HepG2 (cell line): ENCODE measurements around the gene SLC15A3. TPM values are rescaled to one million over a fixed set of nuclear protein-coding genes. Genes with fewer than 3 reads are reported as not detected.

ENCODE experiments used
- ETV6 ChIP-seq: sonication (generic); formaldehyde crosslinking; conservative IDR thresholded peaks from 2 replicates; pipeline ENCODE4 v1.4.0; 2020; ENCODE audit warnings: missing genetic modification reagents
- FLYWCH1 ChIP-seq: sonication (generic); formaldehyde crosslinking; IDR thresholded peaks from 2 replicates; pipeline ENCODE4 v1.8.1; 2023; ENCODE audit warnings: mild to moderate bottlenecking, missing genetic modification reagents
- FOXK2 ChIP-seq: fragments of 450-650 bp; IDR thresholded peaks from 2 replicates; pipeline ENCODE4 v1.6.1; 2016
- FUBP1 ChIP-seq: sonication (generic); formaldehyde crosslinking; IDR thresholded peaks from 2 replicates; pipeline ENCODE4 v1.5.1; 2020; ENCODE audit warnings: missing genetic modification reagents, mild to moderate bottlenecking, borderline replicate concordance
- HNRNPLL ChIP-seq: fragments of 200-400 bp; formaldehyde crosslinking; IDR thresholded peaks from 2 replicates; pipeline ENCODE4 v1.6.1; 2017; ENCODE audit warnings: mild to moderate bottlenecking, low read depth, low read length; ENCODE audit not compliant: poor library complexity, severe bottlenecking
- IRF2 ChIP-seq: IDR thresholded peaks from 2 replicates; pipeline ENCODE4 v1.6.1; 2018; ENCODE audit warnings: missing genetic modification reagents, missing compliant biosample characterization
- MIER2 ChIP-seq: IDR thresholded peaks from 2 replicates; pipeline ENCODE4 v1.6.1; 2016; ENCODE audit warnings: missing biosample characterization, missing genetic modification reagents
- NCOA5 ChIP-seq: sonication (generic); formaldehyde crosslinking; IDR thresholded peaks from 2 replicates; pipeline ENCODE4 v1.4.0; 2020; ENCODE audit warnings: missing genetic modification reagents
- NFKBIZ ChIP-seq: IDR thresholded peaks from 2 replicates; pipeline ENCODE4 v1.6.1; 2018; ENCODE audit warnings: missing genetic modification reagents, missing compliant biosample characterization
- NR2F1 ChIP-seq, 2 experiments: fragments of 450-650 bp in 1 of 2; formaldehyde crosslinking in 1 of 2; IDR thresholded peaks; 2 replicates each; pipeline versions ENCODE4 v1.5.0 to v1.6.1; 2016 to 2020; ENCODE audit warnings: mild to moderate bottlenecking in 1 of 2, missing compliant biosample characterization in 1 of 2, missing genetic modification reagents in 1 of 2, moderate library complexity in 1 of 2
- PHF5A ChIP-seq: IDR thresholded peaks from one replicate; pipeline ENCODE4 v1.6.1; 2018; ENCODE audit warnings: low read depth, missing genetic modification reagents; ENCODE audit not compliant: unreplicated experiment
- RAD51 ChIP-seq: fragments of 450-650 bp; IDR thresholded peaks from 2 replicates; pipeline ENCODE4 v1.6.1; 2016; ENCODE audit warnings: borderline replicate concordance
- RCOR2 ChIP-seq: IDR thresholded peaks from 2 replicates; pipeline ENCODE4 v1.6.1; 2016; ENCODE audit warnings: missing biosample characterization, missing genetic modification reagents
- ZHX1 ChIP-seq: sonication (generic); formaldehyde crosslinking; IDR thresholded peaks from 2 replicates; pipeline ENCODE4 v1.8.1; 2022; ENCODE audit warnings: low read depth, mild to moderate bottlenecking, missing genetic modification reagents
- ZNF18 ChIP-seq: sonication (generic); formaldehyde crosslinking; IDR thresholded peaks from 2 replicates; pipeline ENCODE4 v1.8.0; 2022; ENCODE audit warnings: mild to moderate bottlenecking, missing genetic modification reagents; ENCODE audit not compliant: insufficient replicate concordance
- ZNF230 ChIP-seq: sonication (generic); formaldehyde crosslinking; IDR thresholded peaks from 2 replicates; pipeline ENCODE4 v1.4.0; 2020; ENCODE audit warnings: mild to moderate bottlenecking, missing genetic modification reagents
- ZNF281 ChIP-seq: sonication (generic); formaldehyde crosslinking; IDR thresholded peaks from 2 replicates; pipeline ENCODE4 v1.4.0; 2020; ENCODE audit warnings: missing genetic modification reagents, borderline replicate concordance
- ZNF562 ChIP-seq: sonication (generic); formaldehyde crosslinking; IDR thresholded peaks from 2 replicates; pipeline ENCODE4 v1.8.0; 2022; ENCODE audit warnings: missing genetic modification reagents, borderline replicate concordance
- ZNF660 ChIP-seq: sonication (generic); formaldehyde crosslinking; IDR thresholded peaks from 2 replicates; pipeline ENCODE4 v1.5.1; 2020; ENCODE audit warnings: mild to moderate bottlenecking, low read depth, missing genetic modification reagents, borderline replicate concordance
- ZNF891 ChIP-seq: sonication (generic); formaldehyde crosslinking; IDR thresholded peaks from 2 replicates; pipeline ENCODE4 v1.5.0; 2020; ENCODE audit warnings: mild to moderate bottlenecking, missing genetic modification reagents
- polyA plus RNA-seq, 8 experiments: library from polyadenylated mRNA; depleted of rRNA in 3 of 8; stranded (reverse) in 7 of 8; unstranded in 1 of 8; fragments of >200 nt; fragmentation: Illumina TruSeq in 4 of 8; extraction: Trizol in 4 of 8; gene quantifications; 2 replicates each; pipeline versions ENCODE4 v1.2.1 to v1.2.3, GENCODE V29; 2011 to 2016; ENCODE audit warnings: low read depth in 4 of 8, missing spikeins in 1 of 8, mixed read lengths in 1 of 8; ENCODE audit not compliant: insufficient read depth in 1 of 8
- total RNA-seq, 5 experiments: library from RNA; depleted of rRNA; stranded (reverse); fragments of >200 nt; fragmentation: Illumina TruSeq; extraction: Trizol; gene quantifications; 2 replicates each; pipeline ENCODE4 v1.2.3, GENCODE V29; 2016; ENCODE audit warnings: low read depth in 1 of 5

SLC15A3 gene
- total and polyA plus RNA-seq, 2 of the 13 experiments (the other 11 are each of a cell fraction or from before 2014, with no cell fraction given), result 0.45 to 0.77 TPM

GRCh38 chr11:60924110-60924905 lies 27.7 kb downstream of the SLC15A3 start, which contains the start of gene TMEM132A (continued):
- TF ChIP-seq ZNF281 (CRISPR knock-in tag) (peak; percentile 33; the same call in 1 of the 2 replicates), MIER2 (0 out of 2 replicates have a peak, but pooled peaks have one; percentile 32), NR2F1 (CRISPR knock-in tag; IDR thresholded peaks at IDR 0.05) (no peak), ZNF660 (CRISPR knock-in tag) (no peak), ZNF230 (no peak), ZNF562 (CRISPR knock-in tag) (no peak), FOXK2 (no peak), NCOA5 (CRISPR knock-in tag) (no peak), RAD51 (no peak), ZNF18 (CRISPR knock-in tag) (no peak), ZNF891 (0 out of 2 replicates have a peak, but pooled peaks have one; percentile 32), FUBP1 (CRISPR knock-in tag) (no peak), ZHX1 (CRISPR knock-in tag) (no peak), NFKBIZ (CRISPR knock-in tag) (no peak), HNRNPLL (peak; percentile 72), PHF5A (no peak), IRF2 (CRISPR knock-in tag) (peak; percentile 53; the same call in 1 of the 2 replicates), ETV6 (CRISPR knock-in tag) (peak; percentile 76), RCOR2 (0 out of 2 replicates have a peak, but pooled peaks have one; percentile 33), FLYWCH1 (no peak)
